IMR-90 (cell line): ENCODE results near the gene RAET1E. TPM values are rescaled to one million over a fixed set of nuclear protein-coding genes. Genes with fewer than 3 reads are reported as not detected.
A peak's percentile ranks its signal among the peaks of the same experiment; 100 is the strongest.

Source experiments
- ATAC-seq: fragments of 200-7000 bp; cut with Tn5 transposase; 2 replicates; pipeline ENCODE4 v1.9.1; 2020; ENCODE audit warnings: low read depth, mild to moderate bottlenecking, moderate library complexity
- BruUV-seq: library from RNA; stranded (reverse); fragments of 400-500 nt; replicated peaks from 2 replicates; lab custom pipeline; 2021; lab: Mats Ljungman, UMichigan
- CTCF ChIA-PET: fragments of 300-600 bp; formaldehyde crosslinking; extraction: SDS; loops from one replicate; lab custom pipeline; 2021; ENCODE audit warnings: antibody characterized with exemption; lab: Yijun Ruan, JAX
- POLR2A ChIA-PET: fragments of 300-600 bp; sonication (Branson Sonifier 250); formaldehyde crosslinking; loops from one replicate; lab custom pipeline; 2022; ENCODE audit warnings: antibody characterized with exemption; ENCODE audit not compliant: unreplicated experiment; lab: Charles Lee
- DNase-seq: peaks from one replicate; pipeline ENCODE4 v3.0.0; 2013
- H2AFZ ChIP-seq: replicated peaks from 2 replicates; pipeline ENCODE3; 2013; ENCODE audit warnings: low read length, mild to moderate bottlenecking; ENCODE audit not compliant: poor library complexity
- H2AK5ac ChIP-seq: 2 replicates; pipeline ENCODE4 v1.6.1; 2013; ENCODE audit warnings: low read depth, low read length, inconsistent platforms
- H2AK9ac ChIP-seq: replicated peaks from 2 replicates; pipeline ENCODE3; 2013; ENCODE audit warnings: mild to moderate bottlenecking, low read depth, low read length, moderate library complexity; ENCODE audit not compliant: poor library complexity
- H2BK120ac ChIP-seq: 2 replicates; pipeline ENCODE4 v1.6.1; 2013; ENCODE audit warnings: low read depth, low read length, inconsistent platforms
- H2BK15ac ChIP-seq: 3 replicates; pipeline ENCODE4 v1.6.1; 2013; ENCODE audit warnings: low read depth, low read length, inconsistent platforms
- H2BK20ac ChIP-seq: 2 replicates; pipeline ENCODE4 v1.6.1; 2013; ENCODE audit warnings: low read depth, mild to moderate bottlenecking, inconsistent platforms, low read length, moderate library complexity
- H2BK5ac ChIP-seq: 2 replicates; pipeline ENCODE4 v1.6.1; 2013; ENCODE audit warnings: mild to moderate bottlenecking, low read depth, low read length, inconsistent platforms; ENCODE audit not compliant: poor library complexity, severe bottlenecking
- H3K14ac ChIP-seq: replicated peaks from 2 replicates; pipeline ENCODE4 v1.6.1; 2013; ENCODE audit warnings: low read depth, low read length, inconsistent platforms
- H3K18ac ChIP-seq: 2 replicates; pipeline ENCODE4 v1.6.1; 2013; ENCODE audit warnings: low read depth, low read length, control low read depth
- H3K23ac ChIP-seq: 2 replicates; pipeline ENCODE4 v1.6.1; 2013; ENCODE audit warnings: low read depth, low read length, inconsistent platforms
- H3K27ac ChIP-seq: 2 replicates; pipeline ENCODE4 v1.5.1; 2013; ENCODE audit warnings: mild to moderate bottlenecking, control low read depth, low read length; ENCODE audit not compliant: insufficient read depth
- H3K27me3 ChIP-seq: 2 replicates; pipeline ENCODE4 v1.6.1; 2013; ENCODE audit warnings: low read length; ENCODE audit not compliant: control insufficient read depth, insufficient read depth
- H3K36me3 ChIP-seq: 2 replicates; pipeline ENCODE4 v1.6.1; 2013; ENCODE audit warnings: low read length, mixed read lengths; ENCODE audit not compliant: control insufficient read depth, insufficient read depth
- H3K4ac ChIP-seq: 2 replicates; pipeline ENCODE4 v1.6.1; 2013; ENCODE audit warnings: low read depth, low read length, inconsistent platforms
- H3K4me1 ChIP-seq: 2 replicates; pipeline ENCODE4 v1.6.1; 2013; ENCODE audit warnings: low read length, mixed read lengths; ENCODE audit not compliant: control insufficient read depth, insufficient read depth
- H3K4me2 ChIP-seq: 2 replicates; pipeline ENCODE4 v1.6.1; 2013; ENCODE audit warnings: low read depth, mild to moderate bottlenecking, control low read depth, low read length, moderate library complexity
- H3K4me3 ChIP-seq: 2 replicates; pipeline ENCODE4 v1.5.1; 2013; ENCODE audit warnings: low read depth, mild to moderate bottlenecking, control low read depth, low read length, moderate library complexity; ENCODE audit not compliant: insufficient read depth
- H3K56ac ChIP-seq: 2 replicates; pipeline ENCODE4 v1.6.1; 2013; ENCODE audit warnings: low read length, inconsistent platforms; ENCODE audit not compliant: insufficient read depth; ENCODE audit errors: extremely low read depth
- H3K79me1 ChIP-seq, 2 experiments: 2 replicates each; pipeline ENCODE4 v1.6.1; 2013; ENCODE audit warnings: low read length in 2 of 2, inconsistent platforms in 1 of 2, low read depth in 1 of 2
- H3K9ac ChIP-seq: 2 replicates; pipeline ENCODE4 v1.6.1; 2013; ENCODE audit warnings: low read depth, low read length, control low read depth
- H3K9me1 ChIP-seq: 2 replicates; pipeline ENCODE4 v1.6.1; 2013; ENCODE audit warnings: low read length, inconsistent platforms; ENCODE audit not compliant: insufficient read depth
- H3K9me3 ChIP-seq: 2 replicates; pipeline ENCODE4 v1.6.1; 2013; ENCODE audit warnings: low read length; ENCODE audit not compliant: control insufficient read depth, insufficient read depth
- H4K20me1 ChIP-seq: 2 replicates; pipeline ENCODE4 v1.6.1; 2013; ENCODE audit warnings: low read length, inconsistent platforms; ENCODE audit not compliant: insufficient read depth
- H4K5ac ChIP-seq: 2 replicates; pipeline ENCODE4 v1.6.1; 2013; ENCODE audit warnings: mild to moderate bottlenecking, low read depth, low read length, control low read depth
- H4K8ac ChIP-seq, 2 experiments: 2 replicates each; pipeline ENCODE4 v1.6.1; 2013; ENCODE audit warnings: low read depth in 2 of 2, low read length in 2 of 2, control low read depth in 1 of 2, inconsistent platforms in 1 of 2
- H4K91ac ChIP-seq: 2 replicates; pipeline ENCODE4 v1.6.1; 2013; ENCODE audit warnings: low read depth, low read length, inconsistent platforms; ENCODE audit not compliant: insufficient read depth
- BHLHE40 ChIP-seq: fragments of 150-350 bp; IDR thresholded peaks from 2 replicates; pipeline ENCODE4 v1.6.1; 2016; ENCODE audit warnings: mild to moderate bottlenecking, low read depth, low read length
- CEBPB ChIP-seq: IDR thresholded peaks from 2 replicates; pipeline ENCODE4 v1.6.1; 2012; ENCODE audit warnings: low read depth, low read length, improper control_type of control experiment
- CHD1 ChIP-seq: IDR thresholded peaks from 2 replicates; pipeline ENCODE4 v1.6.1; 2012; ENCODE audit warnings: low read depth, low read length, improper control_type of control experiment
- CTCF ChIP-seq: conservative IDR thresholded peaks from 2 replicates; pipeline ENCODE4 v1.5.1; 2012; ENCODE audit warnings: mild to moderate bottlenecking, low read depth, low read length, improper control_type of control experiment
- ELK1 ChIP-seq: fragments of 150-350 bp; IDR thresholded peaks from 2 replicates; pipeline ENCODE4 v1.6.1; 2016; ENCODE audit warnings: low read depth, mild to moderate bottlenecking, low read length, moderate library complexity, borderline replicate concordance
- FOS ChIP-seq: fragments of 150-350 bp; IDR thresholded peaks from 2 replicates; pipeline ENCODE4 v1.6.1; 2016; ENCODE audit warnings: low read depth, low read length
- MAFK ChIP-seq: IDR thresholded peaks from 2 replicates; pipeline ENCODE4 v1.6.1; 2012; ENCODE audit warnings: low read depth, low read length, improper control_type of control experiment
- MAZ ChIP-seq: IDR thresholded peaks from 2 replicates; pipeline ENCODE4 v1.6.1; 2012; ENCODE audit warnings: low read depth, mild to moderate bottlenecking, low read length, improper control_type of control experiment, moderate library complexity, borderline replicate concordance
- MXI1 ChIP-seq: IDR thresholded peaks from 2 replicates; pipeline ENCODE4 v1.6.1; 2012; ENCODE audit warnings: low read depth, mild to moderate bottlenecking, low read length, moderate library complexity, borderline replicate concordance
- NFE2L2 ChIP-seq: fragments of 150-350 bp; IDR thresholded peaks from 2 replicates; pipeline ENCODE4 v1.6.1; 2016; ENCODE audit warnings: low read depth, mild to moderate bottlenecking, low read length
- POLR2A ChIP-seq: IDR thresholded peaks from 2 replicates; pipeline ENCODE4 v1.6.1; 2012; ENCODE audit warnings: mild to moderate bottlenecking, low read depth, low read length
- RAD21 ChIP-seq: IDR thresholded peaks from 2 replicates; pipeline ENCODE4 v1.6.1; 2012; ENCODE audit warnings: low read length, improper control_type of control experiment
- RCOR1 ChIP-seq: IDR thresholded peaks from 2 replicates; pipeline ENCODE4 v1.6.1; 2012; ENCODE audit warnings: mild to moderate bottlenecking, low read length, improper control_type of control experiment; ENCODE audit not compliant: insufficient replicate concordance
- RFX5 ChIP-seq: IDR thresholded peaks from 2 replicates; pipeline ENCODE4 v1.8.0; 2012; ENCODE audit warnings: low read depth, mild to moderate bottlenecking, low read length, moderate library complexity
- SMC3 ChIP-seq: fragments of 150-350 bp; IDR thresholded peaks from 2 replicates; pipeline ENCODE4 v1.6.1; 2016; ENCODE audit warnings: low read depth, mild to moderate bottlenecking, antibody characterized with exemption, low read length, moderate library complexity
- USF2 ChIP-seq: fragments of 150-350 bp; IDR thresholded peaks from 2 replicates; pipeline ENCODE4 v1.6.1; 2017; ENCODE audit warnings: mild to moderate bottlenecking, antibody characterized with exemption, low read length, low read depth
- WGBS, 2 experiments: methylation state at CpG; one replicate each; pipeline versions ENCODE4 v1.1.5 to v1.1.7; 2013; ENCODE audit warnings: missing lambda C conversion rate in 2 of 2; ENCODE audit not compliant: insufficient read length in 1 of 2; ENCODE audit errors: extremely low coverage in 2 of 2; 5-methylcytosine and 5-hydroxymethylcytosine counted together
- dilution Hi-C: fragments of 300-500 bp; cut with HindIII; formaldehyde crosslinking; loops from one replicate; pipeline ENCODE4 v1.14.3; 2018; ENCODE audit warnings: low sequenced_read_pairs; ENCODE audit not compliant: unreplicated experiment
- in situ Hi-C: fragments of 300-500 bp; cut with MboI; formaldehyde crosslinking; loops from 3 replicates; pipeline ENCODE4 v1.14.3; 2019; ENCODE audit warnings: low sequenced_read_pairs, inconsistent platforms, mixed read lengths
- intact Hi-C: fragments of 100-400 bp; cut with micrococcal nuclease; formaldehyde crosslinking; loops from 2 replicates; pipeline ENCODE4 v1.10.0; 2022
- polyA plus RNA-seq, 3 experiments: library from polyadenylated mRNA; depleted of rRNA; stranded (reverse); fragments of >200 nt; gene quantifications; 2 replicates each; pipeline ENCODE4 v1.2.3, GENCODE V29; 2012; ENCODE audit warnings: low replicate concordance in 1 of 3
- total RNA-seq: library from RNA; depleted of rRNA; stranded (reverse); fragments of >200 nt; gene quantifications from 2 replicates; pipeline ENCODE4 v1.2.3, GENCODE V29; 2012

RAET1E gene
- total and polyA plus RNA-seq, 2 of the 4 experiments (the other 2 are of a cell fraction), result not detected

- Histone ChIP-seq H3K9ac (no peak overlapping the region), H3K36me3 (no peaks in the 10 kb centered on the region), H3K56ac (no peak overlapping the region), H3K27me3 (no peaks in the 10 kb centered on the region), H2AFZ (peak overlapping the region; percentile 11), H4K8ac (peak overlapping the region; percentile 5 to 91), H3K18ac (peak overlapping the region; percentile 88), H2BK120ac (peak overlapping the region; percentile 92), H4K5ac (peak overlapping the region; percentile 50), H2BK20ac (peak overlapping the region; percentile 88), H3K4ac (peak overlapping the region; percentile 85), H2AK5ac (peak overlapping the region; percentile 96), H3K14ac (peak overlapping the region; percentile 84), H4K20me1 (no peaks in the 10 kb centered on the region), H3K27ac (peak overlapping the region; percentile 79), H2BK5ac (peak overlapping the region; percentile 91), H3K23ac (peak overlapping the region; percentile 43; the same call in 1 of the 2 replicates), H3K4me1 (peaks cover 24% of the 10 kb centered on the region), H3K79me1 (peaks cover 0 to 11% of the 10 kb centered on the region in 2 experiments; a peak in 1 of 4 replicates), H3K4me3 (no peak overlapping the region), H4K91ac (peak overlapping the region; percentile 94), H3K4me2 (peak overlapping the region; percentile 60), H2AK9ac (peak overlapping the region; percentile 18), H2BK15ac (peak overlapping the region; percentile 89; the same call in 2 of the 3 replicates), H3K9me1 (peaks cover 20% of the 10 kb centered on the region), H3K9me3 (no peaks in the 10 kb centered on the region)
- 100% methylated on average over 1 of the region's 3 CpGs; no CpG with 5 or more reads in 1 of the 2 experiments for WGBS, 2 experiments
- TF ChIP-seq BHLHE40, result no peak
- no peak for TF ChIP-seq SMC3
- no peak for TF ChIP-seq ELK1
- no peak for TF ChIP-seq MXI1
- no peak for TF ChIP-seq FOS
- TF ChIP-seq CTCF, result no peak
- no peak for TF ChIP-seq RCOR1
- TF ChIP-seq MAZ, result no peak
- no peak for TF ChIP-seq USF2
- TF ChIP-seq POLR2A, result no peak
- TF ChIP-seq MAFK, result no peak
- TF ChIP-seq NFE2L2, result no peak
- TF ChIP-seq CHD1, result no peak
- no peak for TF ChIP-seq RAD21
- no peak for TF ChIP-seq RFX5
- no peak for TF ChIP-seq CEBPB
- DNase-seq, result peak; percentile 52
- 0 out of 2 replicates have a peak, but pooled peaks have one; percentile 12 for ATAC-seq
- ChIA-PET CTCF (no interaction called here), POLR2A (no interaction called here)
- intact Hi-C loops, result no loop called here
- dilution Hi-C loops, result no loop called here
- no TSS peak for BruUV-seq
- in situ Hi-C loops, result no loop called here
Observed at GRCh38 chr6:149896491-149896890, 1.4 kb downstream of the RAET1E start.
